HG03457 (cell line): ENCODE results near the gene MKS1.
A peak's percentile ranks its signal among the peaks of the same experiment; 100 is the strongest.

ENCODE experiments used
- ATAC-seq: cut with Tn5 transposase; IDR thresholded peaks from one replicate; pipeline ENCODE4 v1.9.1; 2021; ENCODE audit warnings: moderate number of reproducible peaks; ENCODE audit not compliant: unreplicated experiment

The MKS1 gene

DNA sequence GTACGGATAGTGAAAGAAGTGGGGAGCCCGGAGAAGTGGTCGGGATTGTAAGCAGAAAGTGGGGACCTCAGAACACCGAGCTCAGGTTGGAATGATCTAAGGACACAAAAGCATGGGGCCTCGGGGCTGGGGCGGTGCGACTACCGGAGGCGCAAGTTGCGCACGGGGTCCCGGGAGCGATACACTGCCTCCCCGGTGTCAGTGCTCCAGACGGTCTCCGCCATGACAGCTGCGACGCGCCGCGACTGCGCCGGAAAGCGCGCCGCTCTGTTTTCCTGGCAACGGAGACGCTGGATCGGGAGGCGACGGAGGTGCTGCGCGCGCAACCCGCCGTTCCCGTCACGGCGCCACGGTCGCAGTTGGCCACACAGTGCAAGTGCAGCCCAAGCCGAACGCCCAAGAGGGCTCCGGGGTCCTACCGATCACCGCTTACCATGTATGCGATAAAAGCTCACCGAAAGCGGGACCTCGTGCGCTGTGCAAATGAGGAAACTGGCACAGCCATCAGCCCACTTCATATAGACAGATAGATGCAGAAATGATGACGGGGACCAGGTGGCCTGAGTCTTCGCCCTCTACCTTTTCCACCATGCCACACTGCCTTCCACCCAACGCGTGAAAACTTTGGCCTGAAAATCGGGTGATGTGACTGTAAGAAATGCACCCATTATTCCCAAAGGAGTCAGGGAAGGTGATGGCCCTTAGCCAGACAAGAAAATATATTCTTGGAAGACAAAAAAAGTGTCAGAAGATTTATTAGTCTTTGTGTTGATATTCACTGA lies at the start of gene MKS1:
TSS of gene MKS1 (minus strand) at position 249 of the 782 bp plus-strand sequence. CDS start at position 224, 25 bp downstream.
- peak; percentile 77 for ATAC-seq

DNA sequence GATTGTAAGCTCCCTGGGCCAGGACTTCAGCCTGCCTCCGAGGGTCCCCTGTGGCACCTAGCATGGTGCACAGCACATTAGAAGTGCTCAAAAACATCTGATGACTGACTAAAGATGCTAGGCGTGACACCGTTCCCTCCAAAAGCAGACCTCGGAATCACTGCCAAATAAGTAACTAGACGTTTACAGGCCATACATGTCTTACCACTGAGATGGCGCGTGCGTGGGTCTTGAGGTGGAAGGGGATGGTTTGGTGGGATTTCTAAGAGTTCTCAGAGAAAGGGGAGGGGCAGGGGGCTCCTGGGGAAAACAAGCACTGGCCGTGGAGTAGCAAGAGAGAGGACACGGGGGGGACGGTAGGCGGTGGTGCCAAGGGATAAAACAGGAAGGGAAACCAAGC lies 49.3 kb upstream of the MKS1 start:
- ATAC-seq, result no peak

DNA sequence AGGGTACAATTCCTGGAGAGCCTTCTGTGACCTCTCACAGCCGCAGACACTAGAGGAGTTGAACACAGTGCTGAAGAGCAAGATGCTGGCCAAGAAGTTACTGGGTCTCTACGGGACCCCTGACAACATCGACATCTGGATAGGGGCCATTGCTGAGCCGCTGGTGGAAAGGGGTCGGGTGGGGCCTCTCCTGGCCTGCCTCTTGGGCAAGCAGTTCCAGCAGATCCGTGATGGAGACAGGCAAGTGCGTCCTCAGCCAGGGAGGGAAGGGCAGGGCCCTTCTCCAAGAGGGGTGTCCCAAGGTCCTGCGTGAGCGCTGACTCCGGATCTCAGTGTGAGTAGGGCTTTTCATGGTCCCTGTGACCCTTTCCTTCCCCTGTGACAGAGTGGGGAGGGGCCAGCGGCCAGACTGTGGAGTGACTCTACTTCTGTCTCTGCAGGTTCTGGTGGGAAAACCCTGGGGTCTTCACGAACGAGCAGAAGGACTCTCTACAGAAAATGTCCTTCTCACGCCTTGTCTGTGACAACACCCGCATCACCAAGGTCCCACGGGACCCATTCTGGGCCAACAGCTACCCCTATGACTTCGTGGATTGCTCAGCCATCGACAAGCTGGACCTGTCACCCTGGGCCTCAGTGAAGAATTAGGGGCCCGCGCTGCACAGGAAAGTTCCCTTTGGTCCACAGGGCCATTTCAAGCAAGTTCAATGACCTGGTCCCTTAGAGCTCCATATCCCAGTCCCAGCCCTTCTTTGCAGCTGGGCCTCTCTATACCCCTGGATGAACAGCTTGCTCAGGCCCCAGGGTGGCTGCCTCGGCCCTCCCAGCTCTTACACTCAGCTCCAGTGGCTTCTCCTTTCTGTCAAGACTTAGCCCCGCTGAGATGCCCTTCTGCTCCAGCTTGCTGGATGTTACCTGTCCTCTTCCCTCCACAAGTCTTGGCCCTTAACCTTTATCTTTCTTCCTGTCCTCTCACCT lies 48.6 kb upstream of the MKS1 start:
- no peak for ATAC-seq

DNA sequence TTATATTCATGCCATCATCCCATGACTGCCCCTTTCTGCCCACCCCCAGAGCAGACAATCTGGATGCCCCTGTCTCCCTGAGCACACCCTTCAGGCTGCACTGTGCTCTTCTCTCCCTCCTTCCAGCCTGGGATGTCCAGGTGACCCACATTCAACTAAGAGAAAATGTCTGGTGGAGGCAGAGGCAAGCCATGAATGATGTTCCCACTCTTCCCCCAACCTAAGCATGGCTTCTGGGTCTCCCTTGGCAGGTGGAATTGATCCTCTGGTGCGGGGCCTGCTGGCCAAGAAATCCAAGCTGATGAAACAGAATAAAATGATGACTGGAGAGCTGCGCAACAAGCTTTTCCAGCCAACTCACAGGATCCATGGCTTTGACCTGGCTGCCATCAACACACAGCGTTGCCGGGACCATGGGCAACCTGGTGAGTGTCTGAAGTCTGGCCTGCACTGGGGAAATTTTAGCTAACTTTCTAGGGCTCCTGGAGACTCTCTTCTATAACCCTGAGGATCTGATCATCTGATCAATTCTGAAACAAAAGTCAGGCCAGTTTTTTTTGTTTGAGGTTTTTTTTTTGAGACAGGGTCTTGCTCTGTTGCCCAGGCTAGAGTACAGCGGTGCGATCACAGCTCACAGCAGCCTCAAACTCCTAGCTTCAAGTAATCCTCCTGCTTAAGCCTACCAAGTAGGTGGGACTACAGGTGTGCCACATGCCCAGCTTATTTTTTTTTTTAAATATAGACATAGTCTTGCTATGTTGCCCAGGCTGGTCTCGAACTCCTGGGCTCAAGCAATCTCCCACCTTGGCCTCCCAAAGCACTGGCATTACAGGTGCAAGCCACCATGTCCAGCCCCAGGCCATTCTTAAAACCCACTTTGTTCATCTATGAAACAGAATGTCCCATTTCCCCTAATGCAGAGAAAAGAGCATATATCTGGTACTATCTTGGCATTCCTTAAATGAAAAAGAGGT lies 47.1 kb upstream of the MKS1 start:
- no peak for ATAC-seq

DNA sequence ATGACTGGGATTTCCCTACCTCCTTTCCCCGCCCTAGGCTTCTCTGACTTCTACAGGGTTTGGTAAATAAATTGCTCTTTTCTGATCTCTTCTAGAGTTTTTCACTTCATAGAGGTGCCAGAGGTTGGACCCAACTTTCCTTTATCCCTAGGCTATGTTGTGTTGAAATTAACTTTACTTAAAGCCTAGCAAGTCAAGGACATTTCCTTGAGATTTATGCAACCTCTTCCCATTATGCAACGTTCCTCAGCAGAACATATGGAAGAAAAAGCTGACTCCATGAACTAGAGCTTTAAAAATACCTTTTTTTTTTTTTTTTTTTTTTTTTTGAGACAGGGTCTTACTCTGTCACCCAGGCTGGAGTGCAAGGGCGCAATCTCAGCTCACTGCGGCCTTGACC lies 46.2 kb upstream of the MKS1 start:
- ATAC-seq, result no peak

DNA sequence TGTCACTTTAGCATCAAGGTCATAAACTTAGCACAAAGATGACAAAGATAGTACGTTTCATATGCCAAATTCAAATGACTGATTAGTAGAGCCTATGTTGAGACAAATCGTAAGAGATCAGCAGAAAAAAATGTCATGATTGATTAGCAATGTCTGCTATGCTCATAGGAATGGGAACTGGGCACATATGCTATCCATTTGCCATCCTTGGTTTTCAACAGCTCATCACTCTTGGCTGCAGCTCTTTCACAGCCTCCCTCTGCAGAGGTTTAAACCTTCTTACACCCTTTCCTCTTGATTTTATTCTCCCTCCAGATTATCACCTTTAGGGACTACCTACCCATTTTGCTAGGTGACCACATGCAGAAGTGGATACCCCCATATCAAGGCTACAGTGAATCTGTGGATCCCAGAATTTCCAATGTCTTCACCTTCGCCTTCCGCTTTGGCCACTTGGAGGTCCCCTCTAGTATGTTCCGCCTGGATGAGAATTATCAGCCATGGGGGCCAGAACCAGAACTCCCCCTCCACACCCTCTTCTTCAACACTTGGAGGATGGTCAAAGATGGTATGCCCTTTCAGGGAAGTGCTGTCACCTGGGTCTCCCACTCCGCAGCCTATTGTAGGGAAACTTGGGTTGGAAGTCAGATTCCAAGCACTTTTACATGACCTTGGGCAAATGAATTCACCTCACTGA lies 45.5 kb upstream of the MKS1 start:
- no peak for ATAC-seq

DNA sequence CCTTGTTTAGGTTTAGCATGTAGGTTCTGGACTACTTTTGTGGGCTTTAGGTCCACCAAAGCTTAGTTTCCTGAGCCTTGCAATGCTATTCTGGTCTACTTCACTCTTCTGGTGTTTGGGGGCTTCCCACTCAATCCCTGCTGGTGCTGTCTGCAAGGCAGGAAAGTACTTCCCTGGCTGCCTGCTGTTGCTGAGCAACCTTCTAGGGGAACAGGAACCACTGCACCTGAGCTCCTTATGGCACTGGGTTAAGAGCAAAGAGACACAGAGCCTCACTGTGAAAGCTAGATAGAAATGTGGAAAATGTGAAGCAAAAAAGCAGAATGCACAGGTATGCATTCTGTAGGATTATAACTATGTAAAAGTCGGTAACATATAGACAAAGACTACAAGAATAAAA lies 44.7 kb upstream of the MKS1 start:
- ATAC-seq, result no peak

DNA sequence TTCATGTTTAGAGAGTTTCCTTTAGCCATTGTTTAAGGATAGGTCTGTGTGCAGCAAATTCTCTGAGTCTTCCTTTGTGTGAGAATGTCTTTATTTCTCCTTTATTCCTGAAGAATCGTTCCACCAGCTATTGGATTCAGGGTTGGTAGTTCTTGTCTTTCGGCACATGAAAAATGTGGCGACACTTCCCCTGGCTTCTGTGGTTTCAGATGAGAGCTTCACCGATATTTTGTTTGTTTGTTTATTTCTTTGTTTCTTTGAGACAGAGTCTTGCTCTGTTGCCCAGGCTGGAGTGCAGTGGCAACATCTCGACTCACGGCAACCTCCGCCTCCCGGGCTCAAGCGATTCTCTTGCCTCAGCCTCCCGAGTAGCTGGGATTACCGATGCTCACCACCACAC lies 43.1 kb upstream of the MKS1 start:
- no peak for ATAC-seq

DNA sequence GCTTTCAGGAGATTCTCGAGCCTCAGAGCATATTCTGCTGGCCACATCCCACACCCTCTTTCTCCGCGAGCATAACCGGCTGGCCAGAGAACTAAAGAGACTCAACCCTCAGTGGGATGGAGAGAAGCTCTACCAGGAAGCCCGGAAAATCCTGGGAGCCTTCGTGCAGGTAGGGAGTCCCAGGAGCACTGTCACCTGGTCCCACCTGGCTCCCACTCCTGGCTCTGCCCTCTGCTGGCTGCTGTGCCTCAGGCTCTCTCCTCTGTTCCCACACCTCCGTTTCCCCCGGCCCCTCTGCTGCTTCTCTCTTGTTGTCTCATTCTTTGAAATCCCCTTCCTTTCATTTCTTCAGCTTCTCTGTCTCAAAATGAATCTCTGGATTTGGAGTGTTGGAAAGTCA lies 35.7 kb upstream of the MKS1 start:
- no peak for ATAC-seq

DNA sequence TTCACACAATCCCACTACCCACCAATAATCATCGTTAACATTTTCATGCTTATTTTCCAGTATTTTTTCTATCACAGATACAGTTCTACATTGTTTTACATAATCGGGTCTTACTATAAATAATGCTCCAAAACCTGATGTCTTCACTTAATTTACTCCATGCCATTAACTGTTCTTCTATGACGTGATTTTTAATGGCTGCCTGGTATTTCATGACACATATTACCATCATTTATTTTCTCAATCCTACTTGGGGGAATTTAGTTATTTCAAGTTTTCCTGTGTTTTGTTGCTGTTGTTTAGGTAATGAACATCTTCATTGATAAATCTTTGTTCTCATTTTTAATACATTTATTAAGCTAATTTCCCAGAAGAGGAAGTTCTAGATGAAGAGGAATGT lies 34.0 kb upstream of the MKS1 start:
- no peak for ATAC-seq

DNA sequence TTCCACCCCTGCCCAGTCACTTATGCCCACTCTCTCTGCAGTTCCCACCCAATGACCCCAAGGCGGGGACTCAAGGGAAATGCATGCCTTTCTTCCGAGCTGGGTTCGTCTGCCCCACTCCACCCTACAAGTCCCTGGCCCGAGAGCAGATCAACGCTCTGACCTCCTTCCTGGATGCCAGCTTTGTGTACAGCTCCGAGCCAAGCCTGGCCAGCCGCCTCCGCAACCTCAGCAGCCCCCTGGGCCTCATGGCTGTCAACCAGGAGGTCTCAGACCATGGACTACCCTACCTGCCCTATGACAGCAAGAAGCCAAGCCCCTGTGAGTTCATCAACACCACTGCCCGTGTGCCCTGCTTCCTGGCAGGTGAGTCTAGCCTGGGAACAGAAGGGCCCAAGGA lies 33.1 kb upstream of the MKS1 start:
- no peak for ATAC-seq

DNA sequence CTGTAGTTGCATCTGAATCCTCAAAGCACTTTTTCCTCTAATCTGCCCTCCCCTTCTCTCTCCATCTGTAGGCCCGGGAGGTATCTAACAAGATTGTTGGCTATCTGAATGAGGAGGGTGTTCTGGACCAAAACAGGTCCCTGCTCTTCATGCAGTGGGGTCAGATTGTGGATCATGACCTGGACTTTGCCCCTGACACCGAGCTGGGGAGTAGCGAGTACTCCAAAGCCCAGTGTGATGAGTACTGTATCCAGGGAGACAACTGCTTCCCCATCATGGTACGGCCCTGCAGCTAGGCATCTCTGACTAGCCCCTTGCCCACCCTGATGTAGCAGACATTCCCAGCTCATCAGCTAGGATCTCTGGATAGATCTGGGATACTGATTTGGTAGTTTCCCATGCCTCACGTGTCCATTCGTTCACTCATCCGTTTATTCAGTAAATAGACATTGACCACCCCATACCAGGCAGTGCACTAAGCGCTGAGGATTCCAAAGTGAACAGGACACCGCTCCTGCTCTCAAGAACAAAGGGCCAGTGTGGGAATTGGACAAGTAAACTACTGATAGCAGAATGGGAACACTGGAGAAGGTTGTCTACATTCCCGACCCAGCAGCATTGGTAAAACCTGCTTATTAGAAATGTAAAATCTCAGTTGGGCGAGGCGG lies 31.4 kb upstream of the MKS1 start:
- ATAC-seq, result no peak

DNA sequence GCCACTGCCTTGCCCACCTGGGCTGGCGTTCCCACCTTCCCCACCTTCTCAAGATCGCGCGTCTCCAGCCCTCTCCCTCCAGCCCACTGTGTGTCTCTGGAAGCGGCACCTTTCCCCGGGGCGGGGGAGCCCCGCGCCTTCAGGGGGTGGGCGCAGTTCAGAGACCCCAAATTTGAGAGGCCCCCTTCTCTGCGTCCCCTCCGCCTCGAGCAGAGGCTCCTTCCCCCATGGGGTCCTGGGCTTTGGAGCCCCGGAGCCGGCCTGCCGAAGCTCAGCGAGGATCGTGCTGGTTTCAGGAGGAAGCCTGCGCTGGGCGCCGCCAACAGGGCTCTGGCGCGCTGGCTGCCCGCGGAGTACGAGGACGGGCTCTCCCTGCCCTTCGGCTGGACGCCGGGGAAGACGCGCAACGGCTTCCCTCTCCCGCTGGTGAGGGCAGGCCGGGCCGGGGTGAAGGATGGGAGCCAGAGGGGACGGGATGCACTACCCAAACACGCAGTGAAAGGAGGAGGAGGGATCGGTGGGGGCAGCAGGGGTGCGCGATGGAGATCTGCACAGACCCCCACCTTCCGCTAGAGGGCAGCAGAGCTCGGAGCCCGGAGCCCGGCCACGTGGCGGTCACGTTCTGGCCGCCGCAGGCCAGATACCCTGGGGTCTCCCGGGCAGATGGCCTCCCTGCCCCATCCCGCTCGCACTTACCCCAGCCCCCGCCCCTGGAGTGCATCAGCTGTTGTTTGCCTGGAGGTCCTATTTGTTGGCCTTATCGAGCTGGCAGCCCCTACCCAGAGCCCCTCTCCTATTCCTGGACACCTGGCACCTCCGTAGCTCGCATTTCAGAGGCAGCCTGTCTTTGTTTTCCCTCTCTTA lies 30.4 kb upstream of the MKS1 start:
- no peak for ATAC-seq

DNA sequence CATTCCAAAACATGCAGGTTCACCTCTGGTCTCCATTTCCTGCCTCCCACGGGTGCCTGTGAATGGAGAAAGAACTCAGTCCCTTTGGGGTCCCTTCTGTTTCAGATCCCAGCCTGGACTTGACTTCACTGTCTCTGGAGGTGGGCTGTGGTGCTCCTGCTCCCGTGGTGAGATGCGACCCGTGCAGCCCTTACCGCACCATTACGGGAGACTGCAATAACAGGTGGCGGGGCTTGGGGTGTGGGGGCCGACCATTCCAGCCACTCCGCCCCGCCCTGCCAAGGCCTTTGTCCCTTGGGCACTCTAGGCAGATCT lies 29.9 kb upstream of the MKS1 start:
- ATAC-seq, result no peak

DNA sequence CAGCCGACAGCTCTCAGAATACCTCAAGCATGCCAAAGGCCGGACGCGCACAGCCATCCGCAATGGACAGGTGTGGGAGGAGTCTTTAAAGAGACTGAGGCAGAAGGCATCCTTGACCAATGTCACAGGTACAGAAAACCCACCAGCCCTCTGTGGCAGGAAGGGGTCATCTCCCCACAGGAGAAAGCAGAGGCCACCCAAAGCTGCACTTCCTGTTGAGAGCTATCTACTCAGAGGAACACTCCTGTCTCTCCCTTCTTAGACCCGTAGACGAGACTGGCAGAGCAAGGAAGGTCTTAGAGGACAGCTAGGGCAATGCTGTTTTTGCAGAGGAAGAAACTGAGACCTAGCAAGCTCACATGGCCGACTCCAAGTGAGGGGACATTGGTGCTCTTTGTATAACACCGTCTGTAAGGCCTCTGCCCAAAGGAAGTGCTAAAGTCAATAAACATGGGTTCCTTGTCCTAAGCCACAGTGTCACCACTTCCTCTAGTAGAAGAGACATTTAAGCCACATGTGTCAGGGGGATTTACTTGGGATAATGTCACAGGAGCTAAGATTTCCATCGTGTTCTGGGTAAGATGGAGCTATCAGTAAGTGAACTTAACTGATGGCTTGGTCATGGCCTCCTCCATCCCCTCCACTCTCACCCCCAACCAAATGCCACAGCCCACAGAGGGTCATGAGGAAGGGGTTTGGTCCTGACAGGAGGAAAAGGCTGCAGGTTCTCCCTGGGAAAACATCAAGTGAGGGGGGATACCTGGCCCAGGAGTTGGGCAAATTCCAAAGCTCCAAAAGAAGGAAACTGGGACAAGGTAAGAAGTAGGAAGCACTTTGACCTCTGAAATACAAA lies 28.7 kb upstream of the MKS1 start:
- no peak for ATAC-seq

DNA sequence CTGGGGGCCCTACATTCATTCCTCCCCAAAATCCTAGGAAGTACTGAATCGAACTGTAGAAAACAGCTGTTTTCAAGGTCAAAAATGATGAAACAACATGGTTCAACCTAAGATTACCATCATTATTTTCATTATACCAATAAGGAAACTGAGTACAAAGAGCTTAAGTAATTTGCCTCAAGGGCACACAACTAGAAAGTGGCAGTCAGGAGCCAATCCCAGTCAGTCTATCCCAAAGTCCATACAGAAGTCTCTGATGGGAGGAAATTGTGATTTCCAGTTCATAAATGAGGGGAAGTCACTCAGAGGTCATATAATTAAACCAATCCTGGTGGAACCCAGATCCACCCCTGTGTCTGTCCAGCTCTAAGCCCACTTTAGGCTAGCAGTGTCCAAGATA lies 27.7 kb upstream of the MKS1 start:
- ATAC-seq, result no peak

DNA sequence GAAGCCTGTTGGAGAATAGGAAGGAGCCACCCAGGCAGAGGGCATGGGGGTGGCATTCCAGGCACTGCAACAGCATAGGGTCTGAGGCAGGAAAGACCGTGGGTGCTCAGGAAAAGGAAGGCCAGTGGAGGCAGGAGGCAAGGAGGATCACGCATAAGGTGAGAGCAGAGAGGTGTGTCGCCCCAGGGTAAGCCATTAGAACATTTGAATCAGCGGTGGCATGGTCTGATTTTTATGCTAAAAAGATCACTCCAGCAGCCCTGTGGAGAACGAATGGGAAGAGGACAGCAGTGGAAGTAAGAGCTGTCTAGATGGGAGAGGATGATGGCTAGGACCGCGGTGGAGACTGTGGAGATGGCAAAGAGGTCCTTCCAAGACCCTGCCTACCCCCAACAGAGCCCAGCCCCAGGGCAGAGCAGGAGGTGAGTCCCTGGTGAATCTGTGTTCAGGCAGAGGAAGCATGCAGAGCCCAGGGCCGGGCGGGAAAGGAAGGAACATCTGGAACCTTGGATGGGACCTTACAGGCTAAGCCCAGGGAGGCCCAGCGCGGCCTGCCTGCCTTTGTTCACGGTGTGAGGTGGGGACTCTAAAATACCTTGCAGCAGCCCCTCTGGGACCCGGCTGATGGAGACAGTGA lies 27.2 kb upstream of the MKS1 start:
- no peak for ATAC-seq
